Measurements from ENCODE around the gene STUB1. TPM values are rescaled to one million over a fixed set of nuclear protein-coding genes. Genes with fewer than 3 reads are reported as not detected.
"Not testable (repeated sequence)": the region's sequence is repeated elsewhere in the genome, so short reads cannot be mapped to it uniquely, and the experiment has no call there.

The STUB1 gene
- polyA plus RNA-seq, 10 donors: 73.3 to 119 (median 98.5) TPM

DNA sequence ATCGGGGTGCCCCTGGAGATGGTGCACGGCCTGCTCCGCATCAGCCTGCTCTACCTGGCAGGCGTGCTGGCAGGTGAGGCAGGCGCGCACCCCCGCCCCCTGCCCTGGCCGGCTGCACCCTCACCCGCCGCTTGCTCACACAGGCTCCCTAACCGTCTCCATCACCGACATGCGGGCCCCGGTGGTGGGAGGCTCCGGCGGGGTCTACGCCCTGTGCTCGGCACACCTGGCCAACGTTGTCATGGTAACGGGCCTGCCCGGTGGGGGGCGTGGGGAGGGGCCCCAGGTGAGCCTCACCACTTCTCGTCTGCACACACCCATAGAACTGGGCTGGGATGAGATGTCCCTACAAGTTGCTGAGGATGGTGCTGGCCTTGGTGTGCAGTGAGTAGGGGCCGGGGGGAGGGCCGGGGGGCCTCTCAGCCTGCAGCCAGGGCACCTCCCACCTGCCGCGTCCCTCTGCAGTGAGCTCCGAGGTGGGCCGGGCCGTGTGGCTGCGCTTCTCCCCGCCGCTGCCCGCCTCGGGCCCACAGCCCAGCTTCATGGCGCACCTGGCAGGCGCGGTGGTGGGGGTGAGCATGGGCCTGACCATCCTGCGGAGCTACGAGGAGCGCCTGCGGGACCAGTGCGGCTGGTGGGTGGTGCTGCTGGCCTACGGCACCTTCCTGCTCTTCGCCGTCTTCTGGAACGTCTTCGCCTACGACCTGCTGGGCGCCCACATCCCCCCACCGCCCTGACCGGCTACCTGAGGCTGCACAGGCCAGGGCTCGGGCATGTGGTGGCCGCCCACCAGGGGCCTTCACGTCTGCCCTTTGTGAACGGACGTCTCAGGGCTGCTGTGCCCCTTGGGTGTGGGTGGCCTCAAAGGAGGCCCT lies 2.7 kb upstream of the STUB1 start:
- DNase-seq: no peak

DNA sequence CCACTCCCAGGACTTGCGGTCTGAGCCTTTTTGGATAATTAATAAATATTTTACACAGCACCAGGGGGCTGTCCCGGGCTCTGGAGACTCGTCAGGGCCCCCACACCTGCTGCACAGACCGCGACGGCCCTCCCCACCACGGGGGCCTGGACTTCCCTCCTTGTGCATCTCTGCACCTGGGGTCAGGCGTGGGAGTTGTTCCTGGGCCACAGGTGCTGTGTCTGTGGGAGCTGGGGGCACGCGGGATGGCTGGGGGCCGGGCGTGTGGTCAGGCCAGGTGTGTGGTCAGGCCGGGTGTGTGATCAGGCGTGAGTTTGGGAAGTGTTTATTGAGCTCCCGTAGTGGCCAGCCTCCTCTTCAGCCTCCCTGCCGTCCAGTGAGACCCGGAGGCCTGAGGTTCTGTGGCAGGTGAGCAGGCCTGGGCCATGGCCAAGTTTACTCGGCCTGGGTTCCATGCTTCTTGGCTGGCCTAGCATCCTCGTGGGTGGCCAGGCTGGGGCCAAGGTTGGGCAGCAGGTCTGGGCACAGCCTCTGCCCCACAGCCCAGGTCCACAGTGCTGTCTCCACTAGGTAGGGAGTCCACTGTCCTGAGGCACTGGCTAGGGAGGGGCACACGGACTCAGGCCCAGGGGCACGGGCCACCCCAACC lies 1.9 kb upstream of the STUB1 start:
- no peak for DNase-seq

DNA sequence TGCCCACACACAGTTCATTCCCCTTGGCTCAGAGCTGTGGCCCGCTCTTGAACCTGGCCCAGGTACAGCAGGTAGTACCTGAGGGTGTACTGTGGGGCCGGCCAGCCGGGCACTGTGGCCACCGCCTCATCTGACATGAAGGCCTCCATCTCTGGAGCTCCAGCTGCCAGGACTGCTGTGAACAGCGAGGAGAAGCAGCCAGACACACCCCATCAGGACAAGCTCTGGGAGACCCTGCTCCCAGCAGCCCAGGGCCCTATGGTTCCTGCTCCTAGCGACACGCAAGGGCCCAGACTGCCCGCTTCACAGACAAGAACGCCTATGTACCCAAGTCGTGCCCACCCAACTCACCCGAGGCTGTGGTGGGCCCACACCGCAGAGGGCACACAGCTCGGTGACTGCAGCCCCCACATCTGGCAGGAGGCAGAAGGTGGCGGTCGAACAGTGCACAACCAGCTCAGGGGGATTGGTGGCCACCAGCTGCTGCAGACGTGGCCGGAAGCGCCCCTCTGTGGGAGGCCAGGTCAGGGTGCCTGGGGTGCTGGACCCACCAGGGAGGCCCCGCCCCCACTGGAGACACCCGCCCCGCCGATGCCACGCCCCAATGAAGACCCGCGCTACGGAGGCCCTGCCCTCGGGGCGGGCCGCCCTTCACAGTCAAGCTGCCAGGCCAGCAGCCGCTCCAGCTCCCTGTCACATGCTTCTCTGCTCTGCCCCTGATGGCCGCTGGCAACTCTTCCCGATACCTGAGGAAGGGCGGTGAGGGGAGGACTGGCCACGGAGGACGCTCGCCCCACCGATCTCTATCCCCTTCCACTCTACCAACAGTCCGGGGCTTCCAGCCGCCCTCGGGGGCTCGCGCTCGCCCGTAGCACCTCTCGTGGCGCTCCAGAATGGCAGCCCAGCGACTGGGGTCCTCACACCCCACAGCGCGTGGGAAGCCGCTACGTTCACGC lies 1.1 kb upstream of the STUB1 start:
- DNase-seq: peak; percentile 45 to 88 (median 66)

DNA sequence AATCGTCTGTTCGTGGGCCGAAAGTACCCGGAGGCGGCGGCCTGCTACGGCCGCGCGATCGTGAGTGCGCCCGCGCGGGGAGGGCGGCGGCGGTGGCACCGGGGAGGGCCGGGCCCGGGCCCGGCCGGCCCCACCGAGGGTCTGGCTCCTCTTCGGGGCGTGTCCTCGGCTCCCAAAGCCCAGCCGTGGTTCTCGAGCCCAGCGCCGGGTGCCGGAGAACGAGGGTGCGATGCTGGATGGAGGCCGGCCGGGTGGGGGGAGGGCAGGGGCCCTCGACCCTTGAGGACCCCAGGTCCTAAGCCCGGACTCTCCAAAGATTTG lies 375 bp downstream of the STUB1 start:
- no peak for DNase-seq

DNA sequence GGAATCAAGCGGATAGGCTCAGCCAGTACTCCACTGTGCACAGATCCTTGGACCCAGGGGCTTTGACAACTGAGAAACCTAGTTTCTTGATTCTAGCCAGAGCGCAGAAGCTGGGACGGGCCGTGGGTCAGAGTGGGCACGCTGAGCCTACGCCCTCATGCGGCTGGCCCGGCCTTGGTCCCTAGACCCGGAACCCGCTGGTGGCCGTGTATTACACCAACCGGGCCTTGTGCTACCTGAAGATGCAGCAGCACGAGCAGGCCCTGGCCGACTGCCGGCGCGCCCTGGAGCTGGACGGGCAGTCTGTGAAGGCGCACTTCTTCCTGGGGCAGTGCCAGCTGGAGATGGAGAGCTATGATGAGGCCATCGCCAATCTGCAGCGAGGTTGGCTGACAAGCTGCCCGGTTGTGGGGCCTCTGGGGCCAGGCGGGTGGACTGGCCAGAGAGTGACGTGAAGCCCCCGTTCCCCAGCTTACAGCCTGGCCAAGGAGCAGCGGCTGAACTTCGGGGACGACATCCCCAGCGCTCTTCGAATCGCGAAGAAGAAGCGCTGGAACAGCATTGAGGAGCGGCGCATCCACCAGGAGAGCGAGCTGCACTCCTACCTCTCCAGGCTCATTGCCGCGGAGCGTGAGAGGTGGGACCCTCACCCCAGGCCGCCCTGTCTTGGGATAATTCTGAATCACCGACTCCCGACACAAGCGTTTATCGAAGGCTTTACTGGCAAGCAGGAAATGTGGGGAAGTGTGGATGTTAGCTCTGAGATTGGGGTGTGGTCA lies 946 bp downstream of the STUB1 start:
- peak in 1 of 3 donors; percentile 36 for DNase-seq

DNA sequence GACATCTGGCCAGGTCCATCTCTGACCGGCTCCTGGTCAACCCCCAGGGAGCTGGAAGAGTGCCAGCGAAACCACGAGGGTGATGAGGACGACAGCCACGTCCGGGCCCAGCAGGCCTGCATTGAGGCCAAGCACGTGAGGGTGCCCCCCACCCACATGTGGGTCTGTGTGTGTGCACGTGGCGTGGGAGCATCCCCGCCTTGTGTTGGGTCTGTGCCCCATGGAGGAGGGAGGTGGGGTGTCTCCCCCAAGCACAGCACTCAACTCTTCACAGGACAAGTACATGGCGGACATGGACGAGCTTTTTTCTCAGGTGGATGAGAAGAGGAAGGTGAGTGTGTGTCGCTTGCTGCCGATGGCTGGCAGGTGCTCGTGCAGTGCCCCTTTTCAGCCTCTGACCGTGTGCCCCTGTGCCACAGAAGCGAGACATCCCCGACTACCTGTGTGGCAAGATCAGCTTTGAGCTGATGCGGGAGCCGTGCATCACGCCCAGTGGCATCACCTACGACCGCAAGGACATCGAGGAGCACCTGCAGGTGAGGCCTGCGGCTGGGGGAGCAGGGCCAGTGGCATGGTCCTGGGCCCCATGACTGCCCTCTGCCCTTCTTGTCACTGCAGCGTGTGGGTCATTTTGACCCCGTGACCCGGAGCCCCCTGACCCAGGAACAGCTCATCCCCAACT lies 1.7 kb downstream of the STUB1 start:
- DNase-seq: no peak

DNA sequence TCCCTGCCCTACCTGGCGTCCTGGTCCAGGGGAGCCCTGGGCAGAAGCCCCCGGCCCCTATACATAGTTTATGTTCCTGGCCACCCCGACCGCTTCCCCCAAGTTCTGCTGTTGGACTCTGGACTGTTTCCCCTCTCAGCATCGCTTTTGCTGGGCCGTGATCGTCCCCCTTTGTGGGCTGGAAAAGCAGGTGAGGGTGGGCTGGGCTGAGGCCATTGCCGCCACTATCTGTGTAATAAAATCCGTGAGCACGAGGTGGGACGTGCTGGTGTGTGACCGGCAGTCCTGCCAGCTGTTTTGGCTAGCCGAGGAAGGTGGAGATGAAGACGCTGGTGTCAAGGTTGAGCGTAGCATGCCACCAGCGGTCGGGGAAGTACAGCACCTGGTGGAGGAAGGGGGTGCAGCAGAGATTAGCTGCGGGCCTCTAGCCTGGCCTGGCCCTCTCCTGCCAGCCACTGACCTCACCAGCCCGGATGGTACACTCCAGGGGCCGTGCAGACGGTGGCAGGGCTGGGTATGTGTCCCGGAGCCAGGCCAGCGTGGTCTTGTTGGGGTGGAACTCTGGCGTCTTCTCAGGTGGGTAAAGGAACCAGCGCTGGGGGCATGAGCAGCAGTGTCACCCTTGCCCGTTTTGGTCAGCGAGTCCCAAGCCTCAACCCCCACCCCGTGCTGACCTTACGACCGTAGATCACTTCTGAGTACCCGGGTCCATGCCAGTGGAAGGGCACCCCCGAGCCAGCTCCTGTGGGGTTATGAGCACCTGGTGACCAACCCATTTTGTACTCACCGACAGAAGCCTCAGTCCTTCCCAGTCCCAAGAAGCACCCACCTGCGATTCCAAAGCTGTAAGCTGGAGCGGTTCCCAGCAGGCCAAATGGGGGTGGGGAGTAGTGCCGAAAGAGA lies 2.5 kb downstream of the STUB1 start:
- no peak for DNase-seq

DNA sequence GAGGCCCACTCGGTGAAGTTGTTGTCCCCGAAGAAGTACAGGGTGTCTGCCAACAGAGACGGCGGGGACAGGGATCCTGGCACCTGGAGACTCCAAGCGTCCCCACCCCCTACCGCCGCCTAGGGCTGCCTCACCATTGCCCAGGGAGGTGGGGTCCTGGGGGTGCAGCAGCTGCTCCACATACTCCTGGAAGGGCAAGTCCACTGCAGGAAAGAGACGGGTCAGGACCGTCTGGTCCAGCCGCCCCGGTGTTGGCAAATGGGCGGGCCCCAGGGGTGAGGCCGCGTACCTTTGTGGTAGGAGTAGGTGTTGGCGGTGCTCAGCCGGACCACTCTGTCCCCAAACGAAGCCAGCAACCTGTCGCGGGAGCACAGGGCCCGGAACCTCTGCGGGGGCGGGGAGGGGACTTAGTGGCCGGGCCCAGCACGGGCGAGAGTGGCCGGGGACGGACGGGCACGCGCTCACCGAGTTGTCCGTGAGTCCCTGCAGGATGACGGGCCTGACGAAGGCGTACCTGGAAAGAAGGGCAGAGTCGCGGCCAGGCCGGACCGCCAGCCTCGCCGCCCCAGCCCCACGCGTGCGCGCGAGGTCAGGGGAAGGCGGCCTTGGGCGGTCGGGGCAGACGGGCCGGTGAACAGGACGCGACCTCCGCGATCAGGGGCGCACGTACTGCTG lies 3.3 kb downstream of the STUB1 start:
- no peak for DNase-seq

DNA sequence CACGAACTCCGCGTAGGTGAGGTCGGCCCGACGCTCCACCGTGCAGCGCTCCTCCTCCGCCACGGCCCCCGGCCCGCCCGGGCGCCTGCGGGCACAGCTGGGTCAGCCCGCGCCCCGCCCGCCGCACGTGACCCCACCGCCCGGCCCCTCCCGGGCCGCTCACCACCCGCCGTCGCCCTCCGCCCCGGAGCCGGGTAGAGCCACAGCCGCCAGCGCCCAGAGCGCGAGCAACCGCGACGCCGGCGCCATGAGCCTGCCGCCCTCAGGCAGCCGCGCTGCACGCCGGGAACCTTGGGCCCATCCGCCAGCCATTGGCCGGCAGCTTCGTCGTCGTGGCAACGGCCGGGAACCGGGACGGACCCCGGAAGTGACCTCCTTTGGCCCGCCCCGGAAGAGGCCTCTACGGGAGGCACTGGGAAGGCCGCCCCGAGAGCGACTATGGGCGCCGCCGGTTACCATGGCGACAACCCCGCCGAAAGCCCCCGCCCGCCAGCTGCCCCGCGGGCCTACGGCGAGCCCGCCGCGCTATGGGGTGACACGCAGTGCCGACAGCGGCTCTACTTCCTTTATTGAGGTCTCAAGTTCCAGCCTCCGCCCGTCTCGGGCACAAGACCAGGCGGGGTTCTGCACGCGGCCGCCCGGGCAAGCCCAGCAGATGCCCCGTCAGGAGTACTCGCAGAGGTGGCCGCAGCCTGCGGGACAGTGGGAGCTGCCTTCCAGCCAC lies 4.0 kb downstream of the STUB1 start, which contains the start of gene JMJD8:
Gene JMJD8 (minus strand): TSS at position 264 of the 724 bp plus-strand sequence. CDS start 15 bp downstream, at position 249.
- peak; percentile 95 to 98 (median 96) for DNase-seq

DNA sequence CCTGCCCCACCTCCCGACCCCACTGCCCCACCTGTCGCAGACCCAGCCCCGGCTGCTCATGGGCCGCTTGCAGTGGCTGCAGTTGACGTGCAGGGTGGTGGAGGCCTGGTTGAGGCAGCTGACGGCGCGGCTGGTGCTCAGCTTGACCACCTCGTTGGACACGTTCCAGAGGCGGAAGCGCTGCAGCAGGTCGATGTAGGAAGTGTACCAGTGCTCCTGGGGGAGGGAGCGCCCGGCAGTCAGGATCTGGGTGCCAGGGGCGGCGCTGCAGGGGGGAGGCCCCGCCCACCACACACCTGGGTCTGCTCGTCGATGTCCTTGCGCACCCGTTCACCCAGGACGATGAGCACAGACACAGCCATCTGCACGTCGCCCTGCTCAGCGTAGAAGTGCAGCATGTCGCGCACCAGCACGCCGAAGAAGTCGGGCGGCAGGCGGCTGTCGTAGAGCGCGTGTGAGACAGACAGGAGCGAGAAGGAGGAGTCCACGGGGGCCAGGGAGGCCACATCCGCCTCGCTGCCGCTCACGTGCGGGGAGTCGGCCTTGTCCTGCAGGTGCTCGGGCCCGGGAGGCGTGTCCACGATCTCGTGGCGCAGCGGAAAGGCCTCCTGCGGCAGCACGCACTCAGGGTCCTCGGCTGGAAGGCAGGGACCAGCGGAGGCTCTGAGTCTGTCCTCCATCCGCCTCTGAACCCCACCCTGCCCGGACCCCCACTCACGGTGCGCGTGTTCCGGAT lies 4.9 kb downstream of the STUB1 start:
- DNase-seq: no peak

DNA sequence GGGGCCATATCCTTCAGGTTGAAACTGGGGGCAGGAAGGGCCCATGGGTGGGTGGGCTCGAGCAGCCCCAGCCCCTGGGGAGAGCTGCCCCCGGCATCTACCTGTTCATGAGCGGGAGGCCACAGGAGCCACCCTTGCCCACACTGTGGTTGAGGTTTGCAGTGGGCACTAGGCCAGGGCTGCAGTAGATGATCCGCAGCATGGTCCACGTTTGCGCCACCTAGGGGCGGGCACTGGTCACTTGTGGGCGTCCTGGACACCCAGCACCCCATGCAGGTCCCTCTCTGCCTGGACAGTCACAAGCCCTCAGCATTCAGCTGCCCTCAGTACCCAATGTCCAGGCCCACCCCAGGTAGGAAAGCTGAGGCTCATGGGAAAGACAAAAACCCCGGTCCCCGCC lies 5.8 kb downstream of the STUB1 start:
- DNase-seq: no peak

DNA sequence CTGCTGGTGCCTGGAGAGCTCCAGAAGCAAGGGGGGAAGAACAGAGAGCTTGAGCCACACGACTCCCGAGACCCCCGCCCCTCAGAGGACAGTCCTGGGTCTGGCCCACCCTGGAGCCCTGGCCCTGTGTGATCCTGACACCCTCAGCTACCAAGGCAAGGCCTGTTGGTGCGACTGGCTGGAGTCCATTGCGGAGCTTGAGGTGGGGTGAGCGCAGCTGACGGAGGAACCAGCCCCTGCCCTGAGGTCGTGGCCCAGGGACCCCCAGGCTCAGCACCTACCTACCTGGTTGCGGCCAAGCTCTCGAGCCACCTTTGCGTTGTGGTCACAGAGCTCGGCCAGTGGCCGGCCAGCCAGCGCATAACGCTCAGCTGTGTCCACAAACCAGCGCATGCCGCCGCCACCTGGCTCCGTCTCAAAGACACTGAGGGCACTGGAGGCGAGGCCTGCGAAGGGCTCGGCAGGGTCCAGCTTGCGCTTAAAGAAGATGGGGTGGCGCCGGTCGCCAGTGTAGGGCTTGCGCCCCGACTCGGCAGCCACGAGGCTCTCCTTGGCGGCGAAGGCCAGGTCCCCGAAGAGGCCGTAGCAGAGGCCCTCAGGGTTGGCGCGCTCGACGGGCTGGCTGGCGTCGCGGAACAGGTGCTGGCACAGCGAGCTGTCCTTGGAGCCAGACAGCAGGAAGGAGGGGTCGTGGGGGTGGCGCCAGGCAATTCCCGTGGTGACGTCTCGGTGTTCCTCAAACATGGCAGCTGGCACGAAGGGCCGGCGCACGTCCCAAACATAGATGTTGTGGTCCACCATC lies 6.5 kb downstream of the STUB1 start:
- DNase-seq: no peak

DNA sequence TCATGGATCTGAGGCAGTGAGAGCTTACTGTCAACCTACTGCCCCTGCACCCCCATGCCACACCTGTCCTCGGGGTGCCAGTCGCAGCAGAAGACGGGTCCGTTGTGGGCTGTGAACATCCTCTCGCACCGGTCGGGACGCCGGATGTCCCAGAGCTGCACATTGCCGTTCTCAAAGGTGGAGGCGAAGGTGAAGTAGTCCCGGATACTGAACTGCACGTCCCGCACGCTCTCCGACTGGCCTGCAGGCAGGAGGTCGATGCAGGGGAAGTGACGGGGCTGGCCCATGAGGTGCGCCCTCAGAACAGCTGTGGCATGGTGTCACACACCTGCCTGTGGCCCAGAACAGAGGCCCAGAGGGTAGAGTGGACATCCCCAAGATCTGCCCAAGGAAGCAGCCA lies 7.3 kb downstream of the STUB1 start:
- DNase-seq: no peak

DNA sequence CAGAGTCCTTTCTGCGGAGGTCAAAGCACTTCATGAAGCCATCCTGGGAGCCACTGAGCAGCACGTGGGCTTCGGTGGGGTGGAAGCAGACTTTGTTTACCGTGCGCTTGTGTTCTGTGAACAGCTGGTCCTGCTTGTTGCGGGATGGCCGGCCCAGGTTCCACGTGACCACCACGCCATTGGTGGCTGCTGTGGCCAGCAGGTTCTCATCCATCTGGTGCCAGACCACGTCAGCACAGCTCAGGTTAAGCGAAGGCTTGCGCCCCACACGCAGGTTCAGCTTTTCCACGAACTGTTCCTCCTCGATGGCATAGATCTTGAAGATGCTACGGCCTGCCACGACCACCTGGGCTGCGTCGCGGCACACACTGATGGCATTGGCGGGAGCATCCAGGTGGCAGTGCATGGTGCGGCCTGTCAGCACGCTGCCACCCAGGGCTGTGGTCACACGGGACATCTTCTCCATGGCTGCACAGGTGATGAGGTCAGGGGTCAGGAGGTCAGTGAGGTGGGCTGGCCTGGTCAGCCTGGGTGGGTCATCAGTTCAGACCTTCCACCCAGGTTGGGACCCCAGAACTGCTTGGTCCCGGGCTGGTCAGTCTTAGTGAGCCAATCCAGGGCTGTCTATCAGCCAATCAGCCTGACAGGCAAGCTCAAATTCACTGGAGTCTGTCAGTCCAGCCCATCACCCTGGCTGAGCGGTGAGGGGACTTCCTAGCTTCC lies 9.1 kb downstream of the STUB1 start:
- DNase-seq: no peak

DNA sequence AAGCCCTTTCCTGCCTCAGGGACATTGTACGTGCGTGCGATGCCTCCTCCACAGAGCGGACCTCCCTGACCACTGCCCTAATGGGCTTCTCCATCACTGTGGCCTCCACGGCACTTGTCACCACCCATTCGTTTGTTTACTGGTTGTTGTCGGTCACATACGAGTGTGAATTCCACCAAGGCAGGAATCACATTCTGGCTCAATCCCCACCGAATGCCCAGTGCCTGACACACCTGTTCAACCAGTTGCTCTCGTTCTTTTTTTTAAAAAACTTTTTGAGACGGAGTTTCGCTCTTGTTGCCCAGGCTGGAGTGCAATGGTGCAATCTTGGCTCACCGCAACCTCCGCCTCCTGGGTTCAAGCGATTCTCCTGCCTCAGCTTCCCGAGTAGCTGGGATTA lies 11.0 kb downstream of the STUB1 start:
- not testable (repeated sequence) for DNase-seq

Data from muscle of back (tissue), 11 donors.